ENCODE data around the gene SP1. TPM values are rescaled to one million over a fixed set of nuclear protein-coding genes. Genes with fewer than 3 reads are reported as not detected.

Gene SP1
- polyA plus RNA-seq, 3 donors, result 15.1 to 80.7 (median 22.7) TPM

- Mint-ChIP-seq H3K27me3 (ENCODE audit: low read depth in 3 of 3) (no peaks in the 10 kb centered on the region), H3K4me1 (no peaks in the 10 kb centered on the region), H3K27ac (no peak overlapping the region), H3K4me3 (no peak overlapping the region), H3K9me3 (no peaks in the 10 kb centered on the region), H3K36me3 (peaks cover 87 to 96% of the 10 kb centered on the region in 2 donors)
- intact Hi-C loops (cut with micrococcal nuclease), result no loop called here
- Histone ChIP-seq H3K79me2 (ENCODE audit: insufficient read depth, low read length) (peaks cover 97% of the 10 kb centered on the region), H3K27ac (ENCODE audit: low read depth in 1 of 2, low read length in 2 of 2) (no peak overlapping the region), H3K27me3 (ENCODE audit: control insufficient read depth in 2 of 2, insufficient read depth in 2 of 2, low read length in 2 of 2) (no peaks in the 10 kb centered on the region), H2AFZ (ENCODE audit: insufficient read depth, low read depth, low read length, poor library complexity, severe bottlenecking) (no peak overlapping the region), H3K4me3 (replicated peaks in 1 of 3; ENCODE audit: low read depth in 2 of 3, low read length in 3 of 3) (no peak overlapping the region), H3K4me2 (replicated peaks; ENCODE audit: extremely low read depth, low read length, poor library complexity, severe bottlenecking) (no peak overlapping the region), H3K9ac (ENCODE audit: insufficient read depth, low read length, poor library complexity, severe bottlenecking) (no peak overlapping the region), H3K4me1 (ENCODE audit: control insufficient read depth in 1 of 2, insufficient read depth in 2 of 2, low read length in 2 of 2) (no peaks in the 10 kb centered on the region), H3K36me3 (replicated peaks in 1 of 2; ENCODE audit: control insufficient read depth in 1 of 2, insufficient read depth in 2 of 2, low read length in 2 of 2) (peaks cover 100% of the 10 kb centered on the region in 2 donors), H4K20me1 (ENCODE audit: insufficient read depth, low read length) (peaks cover 100% of the 10 kb centered on the region), H3K9me3 (replicated peaks in 1 of 2; ENCODE audit: control insufficient read depth in 1 of 2, insufficient read depth in 1 of 2, low read length in 2 of 2) (no peaks in the 10 kb centered on the region)
- whole genome bisulfite sequencing (ENCODE audit: insufficient coverage), result 100% methylated on average over 8 of the region's 8 CpGs
- no peak for DNase-seq
- no peak for TF ChIP-seq CTCF (IDR thresholded peaks at IDR 0.05)
Measured at GRCh38 chr12:53461591-53461990, 81.6 kb downstream of the SP1 start.

DNA sequence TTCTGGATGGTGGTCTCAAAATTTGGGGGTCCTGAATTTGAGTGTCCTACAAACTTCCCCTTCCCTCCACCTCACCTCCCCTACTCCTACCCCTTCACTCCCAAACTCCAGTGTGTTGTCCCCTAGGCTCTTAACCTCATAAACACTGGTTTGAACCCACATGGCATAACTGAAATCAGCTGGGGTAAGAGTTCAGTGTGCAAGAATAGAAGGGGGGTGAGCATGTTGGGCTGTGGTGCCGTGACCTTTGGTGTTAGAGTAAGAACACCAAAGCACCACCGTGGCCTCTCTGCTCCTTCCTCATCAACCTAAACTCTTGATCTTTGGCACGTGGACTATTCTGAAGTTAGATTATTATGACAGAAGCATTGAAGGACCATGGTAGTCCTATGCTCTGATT lies 83.0 kb downstream of the SP1 start:
- Mint-ChIP-seq H3K36me3 (peaks cover 94 to 98% of the 10 kb centered on the region in 2 donors), H3K9me3 (no peaks in the 10 kb centered on the region), H3K4me1 (no peaks in the 10 kb centered on the region), H3K4me3 (no peak overlapping the region), H3K27me3 (ENCODE audit: low read depth in 3 of 3) (no peaks in the 10 kb centered on the region), H3K27ac (peak overlapping the region in 2 of 7 donors; percentile 7 to 18)
- Histone ChIP-seq H3K9me3 (replicated peaks in 1 of 2; ENCODE audit: control insufficient read depth in 1 of 2, insufficient read depth in 1 of 2, low read length in 2 of 2) (no peaks in the 10 kb centered on the region), H3K9ac (ENCODE audit: insufficient read depth, low read length, poor library complexity, severe bottlenecking) (no peak overlapping the region), H4K20me1 (ENCODE audit: insufficient read depth, low read length) (peaks cover 100% of the 10 kb centered on the region), H3K4me1 (ENCODE audit: control insufficient read depth in 1 of 2, insufficient read depth in 2 of 2, low read length in 2 of 2) (no peaks in the 10 kb centered on the region), H3K79me2 (ENCODE audit: insufficient read depth, low read length) (peaks cover 97% of the 10 kb centered on the region), H2AFZ (ENCODE audit: insufficient read depth, low read depth, low read length, poor library complexity, severe bottlenecking) (no peak overlapping the region), H3K4me3 (replicated peaks in 1 of 3; ENCODE audit: low read depth in 2 of 3, low read length in 3 of 3) (no peak overlapping the region), H3K36me3 (replicated peaks in 1 of 2; ENCODE audit: control insufficient read depth in 1 of 2, insufficient read depth in 2 of 2, low read length in 2 of 2) (peaks cover 100% of the 10 kb centered on the region in 2 donors), H3K27me3 (ENCODE audit: control insufficient read depth in 2 of 2, insufficient read depth in 2 of 2, low read length in 2 of 2) (no peaks in the 10 kb centered on the region), H3K27ac (ENCODE audit: low read depth in 1 of 2, low read length in 2 of 2) (no peak overlapping the region), H3K4me2 (replicated peaks; ENCODE audit: extremely low read depth, low read length, poor library complexity, severe bottlenecking) (no peak overlapping the region)
- WGBS (ENCODE audit: insufficient coverage), result no CpG with 5 or more reads among the region's 3 CpGs
- intact Hi-C loops (cut with micrococcal nuclease), result no loop called here
- TF ChIP-seq CTCF (IDR thresholded peaks at IDR 0.05), result no peak
- no peak for DNase-seq
